Peyer's patch (tissue), 4 donors: ENCODE data around the gene CRTC1. TPM values are rescaled to one million over a fixed set of nuclear protein-coding genes. Genes with fewer than 3 reads are reported as not detected.

Experiments used
- DNase-seq, 3 donors: peaks; one replicate each; pipeline ENCODE4 v3.0.0-alpha.2; 2017 to 2019
- H3K27ac ChIP-seq, 4 donors: fragments of 200-600 bp; sonication (generic); one replicate each; pipeline ENCODE4 v1.5.1; 2016 to 2019
- H3K27me3 ChIP-seq, 2 donors: fragments of 200-600 bp; sonication (generic); one replicate each; pipeline ENCODE4 v1.5.1; 2019
- H3K36me3 ChIP-seq, 3 donors: fragments of 200-600 bp; sonication (generic); one replicate each; pipeline ENCODE4 v1.5.1; 2016 to 2019
- H3K4me1 ChIP-seq, 4 donors: fragments of 200-600 bp; sonication (generic); one replicate each; pipeline ENCODE4 v1.5.1; 2016 to 2019
- H3K4me3 ChIP-seq, 4 donors: fragments of 200-600 bp; sonication (generic); 1 replicate in 3 of 4; 2 replicates in 1 of 4; pipeline ENCODE4 v1.5.1; 2016 to 2019; ENCODE audit warnings: mild to moderate bottlenecking in 1 of 4
- H3K9me3 ChIP-seq, 4 donors: fragments of 200-600 bp; sonication (generic); one replicate each; pipeline ENCODE4 v1.5.1; 2016 to 2019; ENCODE audit warnings: mild to moderate bottlenecking in 1 of 4
- CTCF ChIP-seq, 6 experiments: fragments of 450-650 bp in 4 of 6; fragments of 200-600 bp in 2 of 6; sonication (generic) in 1 of 6; IDR thresholded peaks; one replicate each; pipeline ENCODE4 v1.5.1; 2017 to 2019; ENCODE audit warnings: antibody characterized with exemption in 6 of 6, mild to moderate bottlenecking in 3 of 6, moderate library complexity in 1 of 6
- POLR2A ChIP-seq, 2 donors: fragments of 450-650 bp; IDR thresholded peaks; one replicate each; pipeline ENCODE4 v1.5.1; 2017; ENCODE audit warnings: antibody characterized with exemption in 2 of 2, mild to moderate bottlenecking in 2 of 2, moderate library complexity in 2 of 2
- total RNA-seq, 4 donors: library from RNA; depleted of rRNA; stranded (reverse); fragments of >200 nt; gene quantifications; one replicate each; pipeline ENCODE4 v1.1.0, GENCODE V29; 2016

CRTC1 gene, protein sequence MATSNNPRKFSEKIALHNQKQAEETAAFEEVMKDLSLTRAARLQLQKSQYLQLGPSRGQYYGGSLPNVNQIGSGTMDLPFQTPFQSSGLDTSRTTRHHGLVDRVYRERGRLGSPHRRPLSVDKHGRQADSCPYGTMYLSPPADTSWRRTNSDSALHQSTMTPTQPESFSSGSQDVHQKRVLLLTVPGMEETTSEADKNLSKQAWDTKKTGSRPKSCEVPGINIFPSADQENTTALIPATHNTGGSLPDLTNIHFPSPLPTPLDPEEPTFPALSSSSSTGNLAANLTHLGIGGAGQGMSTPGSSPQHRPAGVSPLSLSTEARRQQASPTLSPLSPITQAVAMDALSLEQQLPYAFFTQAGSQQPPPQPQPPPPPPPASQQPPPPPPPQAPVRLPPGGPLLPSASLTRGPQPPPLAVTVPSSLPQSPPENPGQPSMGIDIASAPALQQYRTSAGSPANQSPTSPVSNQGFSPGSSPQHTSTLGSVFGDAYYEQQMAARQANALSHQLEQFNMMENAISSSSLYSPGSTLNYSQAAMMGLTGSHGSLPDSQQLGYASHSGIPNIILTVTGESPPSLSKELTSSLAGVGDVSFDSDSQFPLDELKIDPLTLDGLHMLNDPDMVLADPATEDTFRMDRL
- total RNA-seq: 10 to 100 TPM in 2 of 4 donors, 1 to 10 TPM in 2; 5.1 to 21.5 (median 9.4) TPM

DNA sequence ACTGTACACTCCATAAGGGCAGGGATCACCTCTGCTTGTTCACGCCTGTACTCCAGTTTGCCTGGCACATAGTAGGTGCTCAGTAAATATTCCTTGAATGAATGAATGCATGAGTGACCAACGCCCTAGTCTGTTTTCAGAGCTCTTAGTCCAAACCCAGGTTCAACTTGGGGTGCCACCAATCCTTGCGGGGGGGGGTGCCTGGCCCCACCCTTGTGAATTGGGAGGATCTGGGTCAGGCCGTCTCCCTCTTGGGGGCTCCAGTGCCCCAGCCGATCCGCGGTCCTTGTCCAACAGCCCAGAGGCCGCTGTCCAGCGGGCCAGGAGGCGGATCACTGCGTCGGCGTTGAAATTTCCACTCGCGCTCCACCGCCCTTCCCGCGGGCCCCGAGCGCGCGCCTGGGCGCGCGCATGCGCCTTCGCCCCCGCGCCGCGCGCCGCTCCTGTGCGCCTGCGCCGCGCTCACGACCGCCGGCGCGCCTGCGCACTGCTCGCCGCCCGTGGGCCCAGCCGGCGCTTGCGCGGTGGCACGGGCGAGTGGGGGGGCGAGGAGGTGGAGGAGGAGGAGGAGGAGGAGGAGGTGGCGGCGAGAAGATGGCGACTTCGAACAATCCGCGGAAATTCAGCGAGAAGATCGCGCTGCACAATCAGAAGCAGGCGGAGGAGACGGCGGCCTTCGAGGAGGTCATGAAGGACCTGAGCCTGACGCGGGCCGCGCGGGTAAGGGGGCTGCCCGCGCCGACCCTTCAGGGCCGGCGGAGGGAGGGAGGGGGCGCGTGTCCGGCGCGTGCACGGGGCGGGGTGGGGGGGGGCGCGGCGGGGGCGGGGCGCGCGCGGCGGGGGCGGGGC is at the start of gene CRTC1:
Gene CRTC1, plus strand, starts transcription at position 572 of the 849 bp plus-strand sequence. Its CDS starts 23 bp downstream, at position 595.
- Histone ChIP-seq H3K4me3 (peak within 1 kb of the TSS; percentile 53 to 88 (median 64)), H3K9me3 (no peaks in the 10 kb centered on the region), H3K27me3 (no peaks in the 10 kb centered on the region), H3K36me3 (no peaks in the 10 kb centered on the region), H3K4me1 (peaks cover 0 to 22% (median 10%) of the 10 kb centered on the region in 4 donors), H3K27ac (peak within 1 kb of the TSS; percentile 71 to 86 (median 78))
- TF ChIP-seq CTCF (IDR thresholded peaks at IDR 0.05) (no peak), POLR2A (IDR thresholded peaks at IDR 0.05) (peak in 1 of 2 donors; percentile 66)
- peak; percentile 85 to 94 (median 93) for DNase-seq

DNA sequence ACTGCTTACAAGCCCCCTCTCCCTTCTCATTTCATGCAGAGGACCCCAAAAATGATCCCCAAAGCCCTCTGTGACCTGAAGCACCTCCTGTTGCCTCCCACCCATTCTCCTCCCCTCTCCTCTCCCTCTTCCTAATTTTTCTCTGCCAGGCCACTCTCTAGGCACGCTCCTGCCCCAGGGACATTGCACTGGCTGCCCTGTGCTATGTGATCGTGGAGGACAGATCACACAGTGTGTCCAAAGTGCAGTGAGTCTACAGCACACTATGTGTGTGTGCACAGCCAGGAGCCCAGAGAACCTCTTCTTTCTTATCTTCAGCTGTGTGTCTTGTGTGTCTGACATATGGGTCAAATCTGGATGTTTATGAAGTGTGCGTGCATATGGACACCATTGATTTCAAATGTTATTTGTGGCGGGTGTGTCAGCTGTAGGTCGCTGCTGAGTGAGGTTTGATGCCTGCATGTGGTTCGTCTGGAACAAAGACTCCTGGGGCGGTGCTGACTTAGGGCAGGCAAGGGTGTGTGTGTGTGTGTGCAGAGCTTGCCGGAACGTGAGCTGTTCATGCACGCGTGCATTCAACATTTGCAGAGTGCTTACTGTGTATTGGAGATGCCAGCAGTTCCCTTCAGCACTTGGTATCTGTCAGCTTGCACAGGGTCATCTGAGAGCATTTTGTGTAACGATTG is 48.7 kb upstream of the CRTC1 start:
- Histone ChIP-seq H3K4me3 (no peak overlapping the region), H3K27ac (peak overlapping the region in 1 of 4 donors; percentile 86), H3K27me3 (no peaks in the 10 kb centered on the region), H3K4me1 (peaks cover 0 to 30% (median 9%) of the 10 kb centered on the region in 4 donors), H3K9me3 (no peaks in the 10 kb centered on the region), H3K36me3 (no peaks in the 10 kb centered on the region)
- no peak for DNase-seq
- TF ChIP-seq CTCF (IDR thresholded peaks at IDR 0.05): no peak
- TF ChIP-seq POLR2A (IDR thresholded peaks at IDR 0.05): no peak

GRCh38 chr19:18635831-18636182 is 47.7 kb upstream of the CRTC1 start:
- TF ChIP-seq POLR2A (IDR thresholded peaks at IDR 0.05): no peak
- TF ChIP-seq CTCF (IDR thresholded peaks at IDR 0.05): no peak
- peaks cover 0 to 30% (median 9%) of the 10 kb centered on the region in 4 donors for H3K4me1 ChIP-seq
- H3K9me3 ChIP-seq: no peaks in the 10 kb centered on the region
- peak overlapping the region; percentile 62 to 79 (median 72) for H3K4me3 ChIP-seq
- peak overlapping the region; percentile 78 to 86 (median 82) for H3K27ac ChIP-seq
- H3K36me3 ChIP-seq: no peaks in the 10 kb centered on the region
- no peak for DNase-seq
- no peaks in the 10 kb centered on the region for H3K27me3 ChIP-seq

GRCh38 chr19:18636183-18636968 is 47.1 kb upstream of the CRTC1 start:
- H3K9me3 ChIP-seq: no peaks in the 10 kb centered on the region
- peak overlapping the region; percentile 62 to 79 (median 72) for H3K4me3 ChIP-seq
- TF ChIP-seq POLR2A (IDR thresholded peaks at IDR 0.05): peak in 1 of 2 donors; percentile 11
- TF ChIP-seq CTCF (IDR thresholded peaks at IDR 0.05): no peak
- H3K36me3 ChIP-seq: no peaks in the 10 kb centered on the region
- peak; percentile 100 for DNase-seq
- peaks cover 0 to 30% (median 9%) of the 10 kb centered on the region in 4 donors for H3K4me1 ChIP-seq
- no peaks in the 10 kb centered on the region for H3K27me3 ChIP-seq
- H3K27ac ChIP-seq: peak overlapping the region; percentile 78 to 86 (median 82)
